ENCODE measurements around the gene CPNE7.

CPNE7 gene

DNA sequence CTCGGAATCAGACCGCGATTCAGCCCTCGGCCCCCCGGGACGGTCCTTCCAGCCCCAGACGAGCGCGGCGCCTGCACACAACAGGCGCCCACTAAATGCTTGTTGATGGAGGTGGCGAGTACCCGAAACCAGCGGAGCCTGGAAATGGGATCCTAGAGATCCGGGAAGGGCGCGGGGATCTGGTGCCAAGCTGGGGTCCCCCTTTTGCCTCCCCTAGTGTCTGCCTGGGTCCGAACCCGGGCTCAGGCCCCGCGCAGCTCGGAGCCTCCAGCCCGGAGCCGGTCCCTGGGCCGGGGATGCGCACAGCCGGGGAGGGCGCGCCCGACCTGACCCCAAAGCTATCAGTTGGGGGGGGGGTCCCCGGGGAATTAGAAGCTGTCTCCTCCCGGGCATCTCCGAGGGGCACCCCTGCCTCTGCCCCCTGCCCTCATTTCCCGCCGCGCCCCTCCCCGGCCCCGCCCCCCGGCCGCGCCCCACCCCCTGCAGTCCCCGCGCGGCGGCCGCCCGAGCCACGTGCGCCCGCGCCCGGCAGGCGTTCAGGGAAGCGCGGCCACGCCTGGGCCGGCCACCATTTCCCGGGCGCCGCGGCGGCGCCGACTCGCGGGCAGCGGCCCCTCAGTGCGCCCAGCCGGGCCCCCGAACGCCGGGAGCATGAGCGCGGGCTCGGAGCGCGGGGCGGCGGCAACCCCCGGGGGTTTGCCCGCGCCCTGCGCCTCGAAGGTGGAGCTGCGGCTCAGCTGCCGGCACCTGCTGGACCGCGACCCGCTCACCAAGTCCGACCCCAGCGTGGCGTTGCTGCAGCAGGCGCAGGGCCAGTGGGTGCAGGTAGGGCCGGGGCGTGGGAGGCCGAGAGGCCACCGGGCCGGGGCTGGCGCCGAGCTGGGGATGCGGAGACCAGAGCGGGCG lies at the start of gene CPNE7:
Gene CPNE7, plus strand, starts transcription at position 512 of the 906 bp plus-strand sequence. Its CDS starts 140 bp downstream, at position 652.
- DNase-seq (ENCODE audit: low read depth in 2 of 2), result no peak

DNA sequence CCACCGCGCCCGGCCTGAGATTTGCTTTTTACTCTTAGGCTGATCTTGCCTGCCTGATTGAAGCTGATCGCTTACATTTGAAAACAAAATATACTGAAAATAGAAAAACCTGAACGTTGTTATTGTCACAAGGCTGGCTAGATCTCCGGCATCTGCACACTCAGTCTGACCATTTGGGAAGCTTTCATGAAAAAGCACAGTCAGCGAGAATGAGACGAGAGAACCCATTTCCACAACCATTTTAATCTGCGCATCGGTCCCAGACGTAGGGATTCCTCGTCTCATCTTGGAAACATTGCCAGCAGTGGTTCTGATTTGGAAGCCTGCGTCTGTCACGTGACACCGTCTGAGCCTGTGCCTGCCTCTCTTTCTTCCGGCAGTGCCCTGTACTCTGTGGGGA lies 46.5 kb upstream of the CPNE7 start:
- DNase-seq (ENCODE audit: low read depth in 2 of 2), result no peak

DNA sequence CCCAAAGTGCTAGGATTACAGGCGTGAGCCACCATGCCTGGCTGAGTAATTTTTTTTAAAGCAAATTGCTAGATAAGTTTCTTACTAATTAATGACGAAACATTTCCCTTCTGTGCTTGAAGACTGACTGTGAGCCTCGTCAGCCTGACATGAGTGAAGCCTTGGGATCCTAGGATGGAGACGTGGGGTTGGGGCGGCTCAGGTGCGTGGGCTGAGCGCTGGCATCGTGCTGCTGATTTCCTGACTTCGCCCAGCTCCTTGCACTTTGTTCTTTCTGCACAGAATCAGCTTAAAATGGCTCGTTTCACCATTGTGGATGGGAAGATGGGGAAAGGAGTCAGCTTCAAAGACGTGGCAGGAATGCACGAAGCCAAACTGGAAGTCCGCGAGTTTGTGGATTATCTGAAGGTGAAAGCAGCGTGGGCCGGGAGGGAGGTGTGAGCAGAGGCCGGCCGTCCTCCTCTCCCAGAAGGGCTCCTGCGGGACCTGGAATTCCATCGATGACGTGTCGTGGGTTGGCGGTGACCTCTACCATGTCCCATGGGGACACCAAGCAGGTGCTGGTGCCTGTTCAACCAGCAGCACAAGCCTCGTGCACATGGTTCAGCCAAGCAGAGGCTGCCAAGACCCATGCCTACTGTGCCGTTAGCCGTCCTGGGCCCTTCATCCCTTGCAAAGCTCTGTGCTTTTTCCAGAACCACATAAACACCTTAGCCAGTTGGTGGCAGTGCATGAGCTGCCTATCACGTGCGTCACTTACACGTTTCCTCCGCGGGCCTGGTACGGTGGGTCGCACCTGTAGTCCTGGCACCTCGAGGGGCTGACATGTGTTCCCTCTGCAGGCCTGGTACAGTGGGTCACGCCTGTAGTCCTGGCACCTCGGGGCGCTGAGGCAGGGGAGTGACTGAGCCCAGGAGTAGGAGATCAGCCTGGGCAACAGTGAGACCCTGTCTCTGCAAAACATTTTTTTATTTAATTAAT lies 44.9 kb upstream of the CPNE7 start:
- DNase-seq (ENCODE audit: low read depth in 2 of 2), result no peak

DNA sequence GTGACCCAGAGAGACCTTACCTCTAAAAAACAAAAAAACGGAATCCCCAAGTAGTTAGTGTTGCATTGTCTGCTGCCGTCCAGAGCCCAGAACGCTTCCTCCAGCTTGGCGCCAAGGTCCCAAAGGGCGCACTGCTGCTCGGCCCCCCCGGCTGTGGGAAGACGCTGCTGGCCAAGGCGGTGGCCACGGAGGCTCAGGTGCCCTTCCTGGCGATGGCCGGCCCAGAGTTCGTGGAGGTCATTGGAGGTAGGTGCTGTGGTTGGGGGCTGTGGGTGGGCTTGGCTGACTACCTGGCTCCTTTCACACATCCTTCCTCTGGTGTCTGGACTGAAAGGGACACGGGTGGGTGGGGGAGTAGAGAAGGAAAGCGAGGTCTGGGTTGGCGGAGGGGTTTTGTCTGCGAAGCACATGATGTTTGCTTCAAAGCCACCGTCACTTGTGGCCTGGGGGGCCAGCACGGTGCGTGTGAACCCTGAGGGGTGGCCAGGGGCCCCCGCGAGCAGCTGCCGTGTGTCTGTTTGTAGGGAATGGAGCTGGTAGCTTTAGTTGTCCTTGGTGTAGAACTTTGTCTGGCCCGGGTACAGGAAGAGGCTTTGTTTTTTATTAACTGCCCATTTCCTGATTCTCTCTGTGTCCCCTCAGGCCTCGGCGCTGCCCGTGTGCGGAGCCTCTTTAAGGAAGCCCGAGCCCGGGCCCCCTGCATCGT lies 43.6 kb upstream of the CPNE7 start:
- no peak for DNase-seq (ENCODE audit: low read depth in 2 of 2)

DNA sequence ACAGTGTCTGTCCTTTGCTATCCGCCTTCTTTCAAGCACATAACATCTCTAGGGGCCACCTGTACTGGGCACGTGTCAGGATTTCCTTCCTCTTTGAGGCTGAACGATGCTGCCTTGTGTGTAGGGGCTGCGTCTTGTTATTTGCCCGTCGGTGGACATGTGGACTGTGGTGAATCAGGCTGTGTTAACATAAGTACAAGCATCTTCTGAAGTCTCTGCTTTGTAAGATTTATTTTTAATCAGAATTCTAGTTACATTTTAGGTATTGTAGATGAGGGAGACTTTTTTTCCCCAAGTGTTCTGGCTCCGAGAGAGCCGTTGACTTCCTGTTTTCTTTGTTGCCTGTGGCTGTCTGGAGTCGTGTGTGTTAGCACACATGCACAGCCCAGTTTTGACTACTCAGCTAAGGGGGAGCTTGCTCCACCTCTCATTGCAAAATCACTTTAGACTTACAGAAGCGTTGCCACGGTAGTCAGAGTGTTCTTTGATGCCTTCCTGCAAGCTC lies 41.3 kb upstream of the CPNE7 start:
- DNase-seq (ENCODE audit: low read depth in 2 of 2), result no peak

GRCh38 chr16:89536371-89536770 lies 39.2 kb upstream of the CPNE7 start:
- DNase-seq (ENCODE audit: low read depth in 2 of 2), result no peak

GRCh38 chr16:89536886-89537548 lies 38.5 kb upstream of the CPNE7 start:
- DNase-seq (ENCODE audit: low read depth in 2 of 2), result no peak

GRCh38 chr16:89537549-89537925 lies 38.0 kb upstream of the CPNE7 start:
- DNase-seq (ENCODE audit: low read depth in 2 of 2), result no peak

- DNase-seq (ENCODE audit: low read depth in 2 of 2), result no peak
Observed at GRCh38 chr16:89538286-89538685, 37.3 kb upstream of the CPNE7 start.

- DNase-seq (ENCODE audit: low read depth in 2 of 2), result no peak
Observed at GRCh38 chr16:89540557-89540956, 35.0 kb upstream of the CPNE7 start.

DNA sequence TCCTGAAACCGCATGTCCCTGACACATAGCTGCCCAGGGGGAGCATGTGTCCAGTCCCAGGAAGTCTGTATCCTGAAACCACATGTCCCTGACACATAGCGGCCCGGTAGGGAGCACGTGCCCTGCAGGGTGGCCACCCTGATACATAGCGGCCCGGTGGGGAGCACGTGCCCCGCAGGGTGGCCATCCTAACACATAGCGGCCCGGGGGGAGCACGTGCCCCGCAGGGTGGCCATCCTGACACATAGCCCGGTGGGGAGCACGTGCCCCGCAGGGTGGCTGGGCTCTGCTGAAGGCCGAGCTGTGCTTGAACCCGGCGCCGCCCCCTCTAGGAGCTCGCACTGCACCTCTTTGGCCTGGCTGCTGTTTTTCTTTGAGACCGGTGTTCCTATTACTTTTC lies 33.8 kb upstream of the CPNE7 start:
- no peak for DNase-seq (ENCODE audit: low read depth in 2 of 2)

- no peak for DNase-seq (ENCODE audit: low read depth in 2 of 2)
Observed at GRCh38 chr16:89544113-89544512, 31.4 kb upstream of the CPNE7 start.

DNA sequence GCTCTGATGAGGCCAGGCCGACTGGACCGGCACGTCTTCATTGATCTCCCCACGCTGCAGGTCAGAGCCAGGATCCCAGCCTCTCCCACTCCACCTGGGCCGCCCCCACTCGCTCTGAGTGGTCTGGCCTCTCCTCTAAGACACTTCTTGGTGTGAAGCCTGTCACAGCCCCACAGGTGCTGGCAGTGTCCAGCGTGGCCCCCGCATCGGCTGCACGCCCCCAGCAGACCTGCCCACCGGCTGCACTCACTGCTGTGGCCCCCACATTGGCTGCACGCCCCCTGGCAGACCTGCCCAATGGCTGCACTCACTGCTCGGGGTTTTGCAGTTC lies 30.9 kb upstream of the CPNE7 start:
- DNase-seq (ENCODE audit: low read depth in 2 of 2), result no peak

DNA sequence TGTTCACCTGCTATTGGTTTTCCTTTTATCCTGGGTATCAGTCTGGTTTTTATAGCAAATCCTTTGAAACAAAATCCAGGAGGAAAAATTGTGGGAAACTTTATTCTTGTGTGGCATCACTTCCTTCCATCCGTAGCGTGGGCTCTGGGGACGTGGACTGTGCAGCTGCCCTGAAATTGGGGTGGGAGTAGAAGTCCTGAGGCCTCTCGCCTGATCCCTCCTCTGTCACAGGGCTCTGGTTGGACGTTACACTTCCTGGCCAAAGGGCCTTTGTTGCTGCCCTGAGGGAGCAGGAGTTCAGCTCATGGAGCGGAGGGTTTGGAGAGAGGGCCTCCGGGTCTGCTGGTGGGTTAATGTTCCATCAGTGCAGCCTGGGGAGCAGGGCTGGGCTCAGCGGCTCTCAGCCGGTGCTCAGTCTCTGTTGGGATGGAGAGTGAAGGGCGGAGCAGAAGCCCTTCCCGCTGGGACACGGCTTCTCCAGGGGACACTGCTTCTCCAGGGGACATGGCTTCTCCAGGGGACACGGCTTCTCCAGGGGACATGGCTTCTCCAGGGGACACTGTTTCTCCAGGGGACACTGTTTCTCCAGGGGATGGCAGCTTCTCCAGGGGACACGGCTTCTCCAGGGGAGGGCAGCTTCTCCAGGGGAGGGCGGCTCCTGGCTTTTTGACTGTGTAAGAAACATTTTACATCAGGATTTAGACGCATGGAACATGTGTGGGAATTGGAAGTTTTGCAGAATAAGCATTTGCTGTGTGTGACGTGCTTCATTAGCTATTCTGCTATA lies 30.3 kb upstream of the CPNE7 start:
- DNase-seq (ENCODE audit: low read depth in 2 of 2), result no peak

DNA sequence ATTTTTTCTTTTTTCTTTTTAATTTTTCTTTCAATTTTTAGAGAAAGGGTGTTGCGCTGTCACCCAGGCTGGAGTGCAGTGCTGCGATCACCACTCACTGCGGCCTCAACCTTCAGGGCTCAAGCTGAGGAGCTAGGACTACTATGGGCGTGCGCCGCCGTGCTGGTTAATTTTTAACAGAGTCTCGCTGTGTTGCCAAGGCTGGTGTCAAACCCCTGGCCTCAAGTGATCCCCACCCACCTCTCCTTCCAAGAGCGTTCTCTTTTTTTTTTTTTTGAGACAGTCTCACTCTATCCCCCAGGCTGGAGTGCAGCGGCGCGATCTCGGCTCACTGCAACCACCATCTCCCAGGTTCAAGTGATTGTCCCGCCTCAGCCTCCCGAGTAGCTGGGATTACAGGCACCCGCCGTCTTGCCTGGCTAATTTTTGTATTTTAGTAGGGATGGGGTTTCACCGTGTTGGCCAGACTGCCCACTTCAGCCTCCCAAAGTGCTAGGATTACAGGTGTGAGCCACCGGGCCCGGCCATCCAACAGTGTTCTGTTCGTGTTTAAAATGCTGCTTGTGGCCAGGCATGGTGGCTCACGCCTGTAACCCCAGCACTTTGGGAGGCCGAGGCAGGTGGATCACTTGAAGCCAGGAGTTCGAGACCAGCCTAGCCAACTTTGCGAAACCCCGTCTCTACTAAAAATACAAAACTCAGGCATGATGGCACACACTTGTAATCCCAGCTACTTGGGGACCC lies 29.6 kb upstream of the CPNE7 start:
- DNase-seq (ENCODE audit: low read depth in 2 of 2), result no peak

DNA sequence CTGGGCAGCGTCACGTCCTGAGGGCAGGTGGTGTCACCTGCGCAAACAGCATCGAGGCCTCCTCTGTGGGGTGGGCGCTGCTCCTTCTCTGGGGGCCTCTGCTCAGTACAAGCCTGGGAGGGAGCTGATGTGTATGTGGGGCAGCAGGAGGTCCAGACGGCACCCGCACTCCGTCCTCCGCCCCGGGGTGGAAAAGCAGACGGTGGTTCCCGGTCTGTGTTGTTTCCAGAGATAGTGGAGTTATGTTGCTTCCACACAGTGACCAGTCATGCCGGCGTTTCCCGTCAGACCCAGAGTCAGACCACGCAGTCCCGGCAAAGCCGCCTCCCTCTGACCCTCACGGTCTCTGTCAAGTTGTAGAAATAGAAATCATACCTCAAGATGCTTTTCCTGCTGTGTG lies 28.8 kb upstream of the CPNE7 start:
- no peak for DNase-seq (ENCODE audit: low read depth in 2 of 2)

DNA sequence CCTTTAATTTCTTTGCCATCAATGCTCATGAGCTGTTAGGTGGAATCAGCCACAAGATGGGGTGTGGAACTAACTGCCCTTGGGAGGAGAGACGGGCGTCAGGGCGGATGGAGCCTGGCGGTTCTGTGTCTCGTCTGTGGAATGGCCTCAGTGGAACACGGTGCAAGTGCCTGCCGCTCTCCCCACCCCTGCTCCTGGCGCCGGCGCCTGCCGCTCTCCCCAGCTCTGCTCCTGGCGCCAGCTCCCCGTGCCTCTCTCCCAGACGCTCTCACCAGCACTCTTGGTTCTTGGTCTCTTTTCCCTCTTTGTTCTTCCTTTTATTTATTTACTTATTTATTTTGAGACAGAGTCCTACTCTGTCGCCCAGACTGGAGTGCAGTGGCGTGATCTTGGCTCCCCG lies 28.3 kb upstream of the CPNE7 start:
- DNase-seq (ENCODE audit: low read depth in 2 of 2), result no peak

GRCh38 chr16:89547860-89548259 lies 27.7 kb upstream of the CPNE7 start:
- DNase-seq (ENCODE audit: low read depth in 2 of 2), result no peak

DNA sequence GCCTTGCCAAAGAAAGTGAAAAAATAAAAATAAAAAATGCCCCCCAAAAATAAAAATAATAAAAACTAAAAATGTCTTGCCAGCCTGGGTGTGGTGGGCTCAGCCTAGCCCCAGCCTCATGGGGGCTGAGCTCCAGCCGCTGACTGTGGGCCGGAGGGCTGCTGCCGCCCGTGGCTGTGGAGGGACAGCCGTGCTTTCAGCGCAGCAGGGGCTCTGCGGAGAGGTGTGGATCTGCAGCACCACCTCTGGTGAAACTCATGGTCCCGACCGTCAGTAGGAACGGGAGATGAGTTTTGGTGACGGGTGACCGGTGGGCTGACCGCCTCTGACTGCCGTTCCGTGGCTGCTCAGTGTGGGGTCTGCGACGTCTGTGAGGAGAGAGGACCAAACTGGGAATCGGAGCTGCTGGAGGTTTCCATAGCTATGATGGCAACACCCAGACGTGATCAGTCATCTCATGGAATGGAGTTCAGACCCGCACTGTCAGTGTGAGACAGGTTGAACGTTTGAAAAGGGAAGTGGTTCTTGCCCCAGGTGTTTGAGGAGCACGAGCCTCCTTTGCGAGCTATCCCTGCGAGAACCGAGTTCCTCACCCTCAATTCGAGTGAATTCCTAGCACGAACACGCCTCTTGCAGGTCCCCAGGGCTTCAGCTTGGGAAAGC lies 27.1 kb upstream of the CPNE7 start:
- DNase-seq (ENCODE audit: low read depth in 2 of 2), result no peak
